Activated CD8-positive, alpha-beta memory T cell treated with anti-CD3 and anti-CD28 coated beads, Interleukin-2, amount 50 U/mL, for 48 hours (primary cell): Measurements from ENCODE around the gene SLC38A10.
A peak's percentile ranks its signal among the peaks of the same experiment; 100 is the strongest.
"Not testable (repeated sequence)": the region's sequence is repeated elsewhere in the genome, so short reads cannot be mapped to it uniquely, and the experiment has no call there.

Experiments
- DNase-seq: peaks from one replicate; pipeline ENCODE4 v3.0.0-alpha.2; 2020

The SLC38A10 gene

DNA sequence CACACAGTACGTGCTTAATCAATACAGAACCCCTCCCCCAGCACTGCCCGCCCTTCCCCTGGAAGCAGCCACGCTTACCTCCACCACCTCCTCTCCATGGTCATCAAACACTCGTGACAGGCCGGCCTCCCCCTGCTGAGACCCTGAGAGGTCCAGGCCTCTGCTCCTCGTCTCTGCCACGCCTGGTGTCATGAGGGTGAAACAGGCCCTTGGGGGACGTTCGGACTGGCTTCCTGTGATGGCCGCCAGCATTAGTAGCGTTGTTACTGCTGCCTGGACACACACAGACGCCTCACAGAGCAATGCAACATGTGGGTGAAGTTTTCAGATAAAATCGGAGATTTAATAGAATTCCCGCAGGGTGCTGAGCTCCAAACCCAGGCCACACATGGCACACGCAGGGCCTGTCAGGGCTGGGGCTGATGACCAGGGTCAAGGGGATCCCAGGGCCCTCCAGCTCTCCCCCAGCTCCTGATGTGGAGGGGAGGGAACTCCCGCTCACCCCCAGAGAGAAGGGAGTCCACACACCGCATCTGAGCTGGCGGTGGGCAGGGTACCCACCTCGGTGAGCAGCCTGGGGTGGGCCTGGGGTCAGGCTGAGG, 15.9 kb upstream of the SLC38A10 start:
- no peak for DNase-seq

DNA sequence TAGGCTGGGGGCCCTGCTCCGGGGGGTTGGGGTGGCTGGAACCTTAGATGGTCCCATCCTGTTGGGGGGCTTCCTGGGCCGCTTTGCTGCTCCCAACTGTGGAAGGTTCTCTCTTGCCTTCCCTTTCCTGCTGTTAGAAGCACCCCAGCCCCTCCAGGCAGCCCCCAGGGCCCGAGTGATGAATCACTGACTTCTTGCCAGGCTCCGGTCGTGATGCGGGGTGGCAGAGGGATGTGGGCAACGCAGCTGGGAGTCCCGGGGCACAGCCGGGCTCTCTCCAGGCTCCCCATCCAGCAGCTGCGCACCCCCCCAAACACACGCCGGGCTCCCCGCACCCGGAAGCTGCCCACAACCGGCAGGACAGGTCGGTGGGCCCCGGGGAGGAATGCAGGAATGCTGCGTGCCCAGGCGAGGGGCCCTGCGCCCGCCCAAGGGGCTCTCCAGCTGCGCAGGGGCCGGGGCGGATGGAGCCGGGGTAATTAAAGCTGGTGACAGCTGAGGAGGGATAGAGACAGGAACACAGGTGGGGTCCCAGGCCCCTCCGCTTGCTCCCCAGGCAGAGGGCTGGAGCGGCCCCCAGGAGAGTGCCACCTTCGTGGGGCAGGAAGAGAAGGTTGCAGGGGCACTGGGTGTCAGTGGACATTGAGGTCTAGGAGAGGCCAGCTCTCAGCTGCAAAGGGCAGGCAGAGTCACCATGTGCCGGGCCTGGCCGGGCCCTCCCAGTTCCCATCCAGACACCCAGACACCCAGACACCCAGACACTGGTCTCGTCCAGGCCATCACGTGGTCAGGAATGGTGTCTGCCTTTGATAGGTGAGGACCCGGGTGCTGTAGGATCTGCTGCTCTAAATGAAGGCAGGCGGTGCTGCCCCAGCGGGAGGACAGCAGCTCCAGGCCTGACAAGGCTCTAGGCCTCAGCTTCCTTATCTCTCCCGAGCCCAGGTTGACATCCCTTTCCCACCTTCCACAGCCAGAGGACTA, 15.0 kb upstream of the SLC38A10 start:
- no peak for DNase-seq

DNA sequence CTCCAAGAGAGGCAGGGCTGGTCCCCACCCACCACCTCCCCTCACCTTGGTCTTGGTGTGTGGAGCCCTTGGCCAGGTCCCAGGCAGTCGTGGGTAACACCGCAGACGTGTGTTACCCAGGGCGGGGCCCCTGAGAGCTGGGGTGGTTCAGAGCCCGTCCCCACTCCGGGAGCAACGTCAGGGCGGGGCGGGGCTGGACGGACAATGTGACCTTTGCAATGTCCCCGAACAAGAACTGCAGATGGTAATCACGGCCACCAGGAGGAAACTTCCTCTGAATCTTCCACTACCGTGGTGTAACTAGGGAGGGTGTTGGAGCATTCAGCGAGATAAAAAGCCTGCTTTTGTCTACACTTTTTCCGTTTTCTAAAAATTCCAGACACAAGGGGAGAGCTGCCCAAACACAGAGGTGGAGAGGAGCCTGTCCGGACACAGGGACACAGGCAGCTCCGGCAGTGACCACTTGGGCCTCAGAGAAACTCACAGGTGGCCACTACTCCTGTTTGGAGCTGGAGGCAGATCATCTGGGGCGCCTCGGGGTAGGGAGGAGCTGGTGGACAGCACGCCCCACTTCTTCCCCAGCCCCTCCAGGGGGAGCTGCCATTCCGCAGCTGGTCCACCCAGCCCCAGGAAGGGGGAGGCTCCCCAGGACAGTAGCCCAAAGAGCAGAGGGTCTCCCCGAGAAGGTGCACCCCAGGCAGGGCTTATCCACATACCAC, 14.2 kb upstream of the SLC38A10 start:
- peak; percentile 67 for DNase-seq

GRCh38 chr17:81308784-81309139, 13.7 kb upstream of the SLC38A10 start:
- DNase-seq: not testable (repeated sequence)

DNA sequence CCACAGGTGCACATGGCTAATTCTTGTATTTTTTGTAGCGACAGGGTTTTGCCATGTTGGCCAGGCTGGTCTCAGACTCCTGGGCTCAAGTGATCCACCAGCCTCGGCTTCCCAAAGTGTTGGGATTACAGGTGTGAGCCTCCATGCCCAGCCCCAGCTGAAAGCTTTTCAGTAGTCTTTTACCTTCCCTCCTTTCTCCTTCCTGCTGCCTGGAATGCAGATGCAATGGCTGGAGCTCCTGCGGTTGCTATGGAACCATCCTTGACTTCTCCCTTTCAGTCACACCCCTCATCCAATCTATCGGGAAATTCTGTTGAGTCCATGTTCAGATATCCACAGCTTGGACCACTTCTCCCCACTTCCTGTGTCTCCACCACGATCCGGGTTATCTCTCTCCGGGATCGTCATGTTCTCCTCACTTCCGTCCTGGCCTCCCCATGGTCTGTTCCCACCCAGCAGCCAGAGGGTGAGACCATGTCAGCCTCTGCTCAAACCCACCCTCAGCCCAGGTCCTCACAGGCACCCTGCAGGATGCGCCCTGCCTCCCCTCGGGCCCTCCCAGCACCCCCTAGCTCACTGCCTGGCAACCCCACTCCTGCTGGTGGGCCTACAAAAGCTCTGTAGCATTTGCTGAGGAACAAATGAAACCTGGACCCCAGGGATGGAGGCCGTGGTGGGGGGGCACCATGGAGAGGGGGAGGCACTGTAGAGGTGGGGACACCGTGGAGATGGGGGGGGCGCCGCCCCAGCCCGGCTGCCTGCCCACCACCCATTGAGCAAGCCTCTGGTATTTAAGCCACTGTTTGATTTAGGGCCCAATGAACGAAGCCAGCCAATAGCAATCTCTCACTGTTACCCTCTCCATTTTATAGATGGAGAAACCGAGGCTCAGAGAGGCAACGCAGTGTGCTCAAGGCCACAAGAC, 12.8 kb upstream of the SLC38A10 start:
- DNase-seq: no peak

- DNase-seq: no peak
These were observed 11.9 kb upstream of the SLC38A10 start for GRCh38 chr17:81306898-81307510.

GRCh38 chr17:81306491-81306890, 11.4 kb upstream of the SLC38A10 start:
- DNase-seq: no peak

DNA sequence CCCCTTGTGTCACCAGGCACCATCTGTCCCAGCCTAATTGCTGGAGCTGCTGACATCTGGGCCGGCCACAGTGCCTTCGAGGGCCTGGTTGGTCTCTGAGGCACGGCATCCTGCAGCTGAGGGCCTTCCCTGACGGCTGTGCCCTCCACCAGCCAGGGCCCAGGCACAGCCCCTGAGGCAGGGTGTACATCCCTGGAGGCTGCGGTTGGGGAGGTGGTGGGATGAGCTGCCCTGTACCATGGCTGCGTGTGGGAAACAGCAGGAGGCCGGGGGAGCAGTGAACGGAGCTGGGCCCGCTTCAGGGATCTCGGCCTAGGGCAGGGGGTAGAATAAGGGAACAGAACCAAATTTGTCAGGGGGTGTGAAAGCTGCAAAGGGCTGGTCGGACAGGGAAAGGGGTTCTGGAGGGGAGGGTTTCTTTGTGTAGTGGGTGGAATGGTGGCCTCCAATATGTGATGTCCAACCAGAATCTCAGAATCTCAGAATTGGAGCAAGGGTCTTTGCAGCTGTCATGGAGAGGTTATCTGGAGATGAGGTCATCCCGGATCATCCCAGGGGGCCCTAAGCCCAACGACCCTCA, 10.0 kb upstream of the SLC38A10 start:
- no peak for DNase-seq

DNA sequence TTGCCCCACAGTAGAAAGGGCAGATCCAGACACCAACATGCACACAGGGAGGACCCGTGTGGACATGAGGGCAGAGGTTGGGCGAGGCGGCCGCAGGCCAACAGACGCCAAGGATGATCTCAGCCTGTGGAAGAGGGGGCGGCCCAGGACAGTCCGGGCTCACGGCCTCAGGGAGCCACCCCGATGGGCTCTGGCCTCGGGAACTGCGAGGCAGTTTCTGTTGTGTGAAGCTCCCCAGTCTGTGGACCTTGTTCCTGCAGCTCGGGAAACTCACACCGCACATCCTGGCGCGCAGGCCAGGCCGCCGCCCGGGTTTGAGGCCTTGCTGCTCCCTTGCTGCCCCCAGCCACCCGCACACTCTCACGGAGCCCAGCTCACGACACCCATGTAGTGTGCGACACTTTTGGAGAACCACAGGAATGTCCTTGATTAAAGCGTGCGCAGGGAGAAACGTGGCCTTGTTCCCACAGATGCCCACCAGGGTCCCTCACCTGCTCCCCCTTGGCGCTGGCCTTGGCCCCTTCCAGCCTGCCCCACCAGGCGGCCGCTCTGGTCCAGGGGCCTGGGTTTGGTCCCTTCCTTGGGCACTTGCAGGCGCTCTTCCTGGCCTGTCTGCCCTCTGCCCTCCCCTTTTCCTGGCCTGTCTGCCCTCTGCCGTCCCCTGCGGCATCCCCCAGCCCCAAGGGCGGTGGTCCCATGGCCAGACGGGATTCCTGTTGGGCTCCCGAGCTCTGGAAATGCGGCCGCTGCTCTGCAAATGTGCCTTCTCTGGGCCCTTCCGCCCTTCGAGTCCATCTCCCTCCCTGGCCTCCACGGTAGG, 9.3 kb upstream of the SLC38A10 start:
- DNase-seq: no peak

- DNase-seq: no peak
These were observed 8.3 kb upstream of the SLC38A10 start for GRCh38 chr17:81303385-81303784.

- no peak for DNase-seq
These were observed 7.8 kb upstream of the SLC38A10 start for GRCh38 chr17:81302861-81303333.

GRCh38 chr17:81302324-81302723, 7.2 kb upstream of the SLC38A10 start:
- no peak for DNase-seq

GRCh38 chr17:81301195-81302144, 6.4 kb upstream of the SLC38A10 start:
- DNase-seq: no peak

DNA sequence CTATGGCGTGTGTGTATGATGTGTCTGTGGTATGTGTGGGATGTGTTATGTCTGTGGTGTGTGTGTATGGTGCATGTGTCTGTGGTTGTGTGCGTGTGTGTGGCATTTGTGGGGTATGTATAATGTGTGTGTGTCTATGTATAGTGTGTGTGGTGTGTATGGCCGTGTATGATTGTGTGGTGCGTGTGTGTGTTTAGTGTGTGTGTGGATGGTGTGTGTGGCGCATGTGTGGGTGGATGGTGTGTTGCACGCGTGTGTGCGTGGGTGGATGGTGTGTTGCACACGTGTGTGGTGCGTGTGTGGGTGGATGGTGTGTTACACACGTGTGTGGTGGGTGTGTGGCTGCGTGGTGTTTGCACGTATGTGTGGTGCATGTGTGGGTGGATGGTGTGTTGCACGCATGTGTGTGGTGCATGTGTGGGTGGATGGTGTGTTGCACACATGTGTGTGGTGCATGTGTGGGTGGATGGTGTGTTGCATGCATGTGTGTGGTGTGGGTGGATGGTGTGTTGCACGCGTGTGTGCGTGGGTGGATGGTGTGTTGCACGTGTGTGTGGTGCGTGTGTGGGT, 5.6 kb upstream of the SLC38A10 start:
- DNase-seq: no peak

- DNase-seq: no peak
These were observed 4.9 kb upstream of the SLC38A10 start for GRCh38 chr17:81299846-81300585.

- DNase-seq: no peak
These were observed 4.1 kb upstream of the SLC38A10 start for GRCh38 chr17:81298991-81299738.

- DNase-seq: no peak
These were observed 3.4 kb upstream of the SLC38A10 start for GRCh38 chr17:81298325-81298990.
